SKM-1 (cell line): Measurements from ENCODE around the gene ME2.
"Not testable (repeated sequence)": the region's sequence is repeated elsewhere in the genome, so short reads cannot be mapped to it uniquely, and the experiment has no call there.

Experiments used
- DNase-seq: peaks from one replicate; lab custom pipeline; 2025; ENCODE audit not compliant: unreplicated experiment; lab: John Stamatoyannopoulos, UW

ME2 gene

GRCh38 chr18:50911006-50911405 is 32.1 kb downstream of the ME2 start:
- no peak for DNase-seq

GRCh38 chr18:50917021-50917420 is 38.1 kb downstream of the ME2 start:
- no peak for DNase-seq

DNA sequence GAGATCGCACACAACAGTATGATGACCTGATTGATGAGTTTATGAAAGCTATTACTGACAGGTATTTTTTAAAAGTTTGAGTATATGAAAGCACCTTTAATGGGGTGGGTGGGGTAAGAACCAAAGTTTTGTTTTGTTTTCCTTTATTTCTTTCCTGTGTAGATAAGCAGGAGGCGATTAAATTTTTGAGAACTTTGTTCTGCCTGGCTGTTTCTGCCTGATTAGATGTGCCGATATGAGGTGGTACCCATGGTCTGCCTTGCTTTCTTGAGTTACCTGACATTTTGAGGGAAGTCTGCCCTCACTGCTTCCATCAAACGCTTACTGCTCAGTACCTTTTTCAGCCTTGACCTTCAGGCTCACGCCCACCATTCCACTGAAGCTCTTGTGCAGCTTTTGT is 39.2 kb downstream of the ME2 start:
- no peak for DNase-seq

GRCh38 chr18:50924372-50924771 is 45.5 kb downstream of the ME2 start:
- DNase-seq, result no peak

DNA sequence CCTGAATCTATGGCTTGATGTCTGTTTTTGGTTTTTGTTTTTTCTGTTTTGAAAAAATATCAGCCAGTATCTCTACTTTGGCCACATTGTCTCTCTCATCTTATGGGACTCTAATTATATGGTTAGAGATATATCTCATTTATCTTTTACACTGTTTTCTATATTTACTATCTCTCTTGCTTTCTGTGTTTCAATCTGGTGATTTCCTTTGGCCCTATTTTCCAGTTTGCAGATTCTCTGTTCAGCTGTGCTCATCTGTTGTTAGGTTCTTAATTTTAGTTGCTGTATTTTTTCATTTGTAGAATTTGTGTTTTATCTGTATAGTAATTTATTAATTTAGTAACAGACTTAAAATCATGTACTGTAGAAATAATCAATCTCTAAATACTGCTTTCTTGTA is 47.6 kb downstream of the ME2 start:
- DNase-seq, result no peak

- no peak for DNase-seq
Observed at GRCh38 chr18:50928551-50928950, 49.6 kb downstream of the ME2 start.

- DNase-seq, result no peak
Observed at GRCh38 chr18:50933684-50934083, 54.8 kb downstream of the ME2 start.

DNA sequence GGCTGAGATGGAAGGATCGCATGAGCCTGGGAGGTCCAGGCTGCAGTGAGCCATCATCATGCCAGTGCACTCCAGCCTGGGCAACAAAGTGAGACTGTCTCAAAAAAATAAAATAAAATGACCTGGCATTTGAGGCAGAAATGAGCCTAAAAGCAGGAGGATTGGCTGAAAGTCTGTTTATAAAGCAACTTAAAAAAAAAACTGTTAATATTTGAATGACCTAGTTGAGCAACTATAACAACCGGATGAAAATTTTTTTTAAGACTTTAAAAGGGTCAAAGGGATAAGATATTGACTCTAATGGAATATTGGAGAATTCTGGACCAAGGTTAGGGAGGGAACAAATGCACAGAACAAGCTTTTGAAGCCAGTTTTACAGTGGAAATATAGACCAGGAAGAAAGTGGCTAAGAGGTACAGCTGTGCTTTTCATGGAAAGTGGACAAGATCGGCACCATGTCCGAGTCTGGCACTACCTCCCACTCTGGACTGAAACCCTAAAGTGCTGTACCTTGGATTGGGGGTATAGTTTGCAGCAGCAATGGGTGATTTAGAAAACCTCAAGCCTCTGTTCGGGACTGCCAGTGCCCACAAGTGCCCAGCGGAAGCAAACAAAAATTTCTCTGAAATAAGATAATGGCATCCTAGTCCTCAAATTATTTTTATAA is 55.8 kb downstream of the ME2 start:
- DNase-seq, result no peak

GRCh38 chr18:50935493-50936191 is 56.7 kb downstream of the ME2 start:
- no peak for DNase-seq

- no peak for DNase-seq
Observed at GRCh38 chr18:50937183-50937582, 58.3 kb downstream of the ME2 start.

DNA sequence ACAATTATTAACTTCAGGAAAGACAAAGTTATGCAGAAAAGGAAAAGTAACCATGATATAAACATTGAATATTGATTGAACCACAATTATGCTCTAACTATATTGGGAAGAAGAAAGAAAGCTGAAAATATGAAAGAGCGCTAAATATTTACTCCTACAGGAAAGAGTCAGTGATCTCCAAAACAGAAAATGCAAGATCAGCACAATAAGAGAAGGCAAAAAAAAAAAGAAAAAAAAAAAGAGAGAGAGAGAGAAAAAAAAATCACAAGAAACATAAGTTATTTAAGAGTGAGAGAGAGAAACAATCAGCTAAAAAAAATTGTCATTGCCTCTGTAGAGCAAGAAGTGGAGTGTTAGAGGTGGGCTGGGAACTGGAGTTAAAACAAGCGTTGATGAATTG is 60.0 kb downstream of the ME2 start:
- DNase-seq, result no peak

DNA sequence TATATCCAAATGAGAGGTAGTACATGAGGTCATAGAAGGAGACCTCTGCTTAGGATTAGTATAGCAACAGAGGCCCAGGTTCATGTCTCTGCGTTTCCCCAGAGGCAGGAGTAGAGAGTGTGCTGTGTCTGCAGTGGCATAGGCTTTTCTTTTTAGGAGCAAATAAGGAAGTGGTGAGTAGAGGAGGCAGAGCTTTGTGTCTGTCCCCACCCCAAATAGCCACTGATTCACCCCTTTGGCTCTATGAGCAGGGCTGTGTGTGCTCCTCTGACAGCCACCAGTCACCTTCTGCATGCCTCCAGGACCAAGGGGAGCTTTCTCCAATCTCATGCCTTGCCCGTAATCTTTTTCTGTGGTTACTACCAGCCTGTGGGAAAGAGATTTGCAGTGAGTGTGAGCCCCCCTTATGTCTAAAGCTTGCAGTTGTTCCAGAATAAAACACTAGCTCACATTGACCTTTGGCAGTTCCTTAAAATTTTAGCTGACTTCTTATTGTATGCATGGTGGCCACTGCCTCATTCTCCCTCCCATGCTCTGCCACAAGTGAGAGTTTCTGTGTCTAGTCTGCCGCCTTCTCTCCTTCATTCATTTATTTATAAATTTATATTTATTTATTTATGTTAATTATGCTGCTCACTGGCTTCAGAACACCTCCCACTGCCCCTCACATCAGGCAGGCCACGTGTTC is 65.5 kb downstream of the ME2 start:
- DNase-seq, result no peak

- not testable (repeated sequence) for DNase-seq
Observed at GRCh38 chr18:50945918-50946317, 67.0 kb downstream of the ME2 start.

GRCh38 chr18:50947899-50948298 is 69.0 kb downstream of the ME2 start:
- DNase-seq, result no peak

DNA sequence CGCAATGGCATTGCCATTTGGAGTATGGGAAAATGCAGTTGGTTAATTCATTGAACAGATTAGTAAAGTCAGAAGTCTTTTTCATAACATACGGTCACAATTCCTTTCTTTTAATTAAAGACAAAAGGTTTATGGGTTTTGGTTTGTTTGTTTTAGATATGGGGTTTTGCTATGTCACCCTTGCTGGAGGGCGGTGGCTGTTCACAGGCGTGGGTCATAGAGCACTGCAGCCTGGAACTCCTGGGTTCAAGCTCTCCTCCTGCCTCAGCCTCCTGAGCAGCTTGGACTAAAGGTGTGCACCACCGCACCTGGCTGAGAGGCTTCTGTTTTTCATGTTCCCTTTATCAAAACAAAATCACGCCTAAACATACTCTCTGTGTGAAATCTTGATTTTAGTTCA is 70.3 kb downstream of the ME2 start:
- DNase-seq, result no peak

DNA sequence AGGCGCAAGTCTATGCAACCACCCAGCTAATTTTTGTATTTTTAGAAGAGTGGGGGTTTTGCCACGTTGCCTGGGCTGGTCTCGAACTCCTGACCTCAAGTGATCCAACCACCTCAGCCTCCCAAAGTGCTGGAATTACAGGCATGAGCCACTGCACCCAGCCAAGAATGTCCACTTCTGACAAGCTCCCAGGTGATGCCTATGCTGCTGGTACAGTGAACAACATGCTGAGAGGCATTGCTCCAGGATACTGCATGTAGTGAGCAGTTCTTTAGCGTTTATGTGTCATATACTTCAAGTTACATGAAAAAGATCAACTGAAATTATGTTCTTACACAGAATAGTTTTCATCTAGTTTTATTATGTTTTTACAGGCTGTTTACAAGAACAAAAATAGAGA is 71.7 kb downstream of the ME2 start:
- no peak for DNase-seq

DNA sequence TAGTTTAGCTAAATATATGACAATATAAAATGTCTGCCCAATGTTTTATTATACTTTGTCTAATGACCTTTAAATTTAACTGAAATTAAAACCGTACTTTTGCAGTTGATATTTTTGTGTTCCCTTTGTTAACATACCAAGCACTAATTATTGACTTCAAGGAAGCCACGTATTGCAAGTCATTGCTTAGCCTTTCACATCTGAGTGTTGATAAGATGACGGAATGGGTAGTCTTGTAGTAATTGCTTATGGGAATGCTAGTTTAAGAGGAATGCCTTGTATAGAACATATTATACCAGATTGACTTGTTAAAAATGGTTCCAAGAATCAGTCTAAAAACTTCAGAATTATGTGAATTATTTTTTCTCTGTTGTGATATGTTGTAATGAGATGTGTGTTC is 74.9 kb downstream of the ME2 start:
- DNase-seq, result no peak

- DNase-seq, result no peak
Observed at GRCh38 chr18:50955253-50955652, 76.3 kb downstream of the ME2 start.

DNA sequence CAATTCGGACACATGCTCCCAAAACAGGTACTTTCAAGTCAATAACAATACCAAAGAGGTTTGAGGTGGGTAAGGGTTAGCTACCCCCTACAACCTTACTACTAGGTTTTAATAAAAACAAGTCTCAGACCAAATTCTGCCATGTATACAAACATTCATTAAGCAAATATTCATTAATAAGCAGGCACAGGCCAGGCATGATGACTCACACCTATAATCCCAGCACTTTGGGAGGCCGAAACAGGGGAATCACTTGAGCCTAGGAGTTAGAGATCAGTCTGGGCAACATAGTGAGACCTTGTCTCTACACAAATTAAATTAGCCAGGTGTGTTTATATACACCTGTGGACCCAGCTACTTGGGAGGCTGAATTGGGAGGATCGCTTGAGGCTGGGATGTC is 77.2 kb downstream of the ME2 start:
- no peak for DNase-seq

DNA sequence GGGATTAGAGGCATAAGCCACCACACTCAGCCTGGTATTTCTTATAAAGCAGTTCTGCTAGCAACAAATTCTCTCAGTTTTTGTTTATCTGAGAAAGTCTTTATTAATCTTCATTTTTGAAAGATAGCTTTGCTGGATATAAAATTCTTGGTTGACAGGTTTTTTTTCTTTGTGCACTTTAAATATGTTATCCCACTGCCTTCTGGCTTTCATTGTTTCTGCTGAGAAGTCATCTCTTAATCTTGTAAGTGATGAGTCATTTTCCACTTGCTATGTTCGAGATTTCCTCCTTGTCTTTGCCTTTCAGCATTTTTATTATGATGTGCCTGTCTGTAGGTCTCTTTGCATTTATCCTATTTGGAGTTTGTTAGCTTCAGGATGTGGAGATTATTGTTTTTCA is 83.1 kb downstream of the ME2 start:
- no peak for DNase-seq

- DNase-seq, result peak; percentile 8
Observed at GRCh38 chr18:50967714-50968661, 89.1 kb downstream of the ME2 start, which contains the start of gene ELAC1. Gene ELAC1 (plus strand): TSS chr18:50968040. CDS start chr18:50974405, 6,365 bp downstream.
